HCT116 (cell line): ENCODE results near the gene CAPZB. TPM values are rescaled to one million over a fixed set of nuclear protein-coding genes. Genes with fewer than 3 reads are reported as not detected.

Experiments
- ATAC-seq: fragments of 200-7000 bp; cut with Tn5 transposase; 2 replicates; pipeline ENCODE4 v1.9.1; 2020; ENCODE audit warnings: mild to moderate bottlenecking, moderate library complexity
- BruUV-seq: library from RNA; stranded (reverse); fragments of 400-500 nt; replicated peaks from 2 replicates; lab custom pipeline; 2021; lab: Mats Ljungman, UMichigan
- CTCF ChIA-PET: fragments of 300-600 bp; sonication (Branson Sonifier 250); formaldehyde crosslinking; loops from one replicate; lab custom pipeline; 2021; ENCODE audit warnings: antibody characterized with exemption; lab: Charles Lee
- POLR2A ChIA-PET: fragments of 300-600, 350-600 bp; sonication (Branson Sonifier 250); formaldehyde crosslinking; loops from one replicate; lab custom pipeline; 2021; ENCODE audit warnings: antibody characterized with exemption; lab: Charles Lee
- RAD21 ChIA-PET, 2 experiments: fragments of 300-600 bp; sonication (Branson Sonifier 250); formaldehyde crosslinking; loops; one replicate each; lab custom pipeline; 2023; ENCODE audit warnings: low total read pairs in 2 of 2; ENCODE audit not compliant: uncharacterized antibody in 2 of 2, unreplicated experiment in 2 of 2, low non-redundant PET in 1 of 2; lab: Charles Lee
- DNase-seq: peaks from one replicate; pipeline ENCODE4 v3.0.0-alpha.2; 2010; ENCODE audit warnings: low read depth, low spot score
- H2AFZ ChIP-seq: fragments of 200-600 bp; shearing (Covaris generic), sonication (generic); 2 replicates; pipeline ENCODE4 v1.6.1; 2017; ENCODE audit warnings: low read depth, mixed run types, mixed read lengths, antibody characterized with exemption, low read length; ENCODE audit not compliant: poor library complexity, severe bottlenecking
- H3K27ac ChIP-seq: 2 replicates; pipeline ENCODE4 v1.5.1; 2012; ENCODE audit warnings: low read depth, low read length
- H3K27me3 ChIP-seq: fragments of 200-600 bp; sonication (generic); 2 replicates; pipeline ENCODE4 v1.6.1; 2016; ENCODE audit warnings: mixed run types, low read length, mixed read lengths; ENCODE audit not compliant: insufficient read depth
- H3K36me3 ChIP-seq, 2 experiments: fragments of 200-500 bp in 1 of 2; fragments of 200-600 bp in 1 of 2; sonication (Bioruptor generic) in 1 of 2; sonication (generic) in 1 of 2; 2 replicates each; pipeline versions ENCODE4 v1.5.1 to v1.6.1; 2014 to 2016; ENCODE audit warnings: low read length in 2 of 2, inconsistent platforms in 1 of 2, mixed read lengths in 1 of 2, mixed run types in 1 of 2; ENCODE audit not compliant: insufficient read depth in 2 of 2, control insufficient read depth in 1 of 2
- H3K4me1 ChIP-seq, 2 experiments: fragments of 200-600 bp in 1 of 2; sonication (generic) in 1 of 2; 2 replicates each; pipeline versions ENCODE4 v1.5.1 to v1.6.1; 2012 to 2017; ENCODE audit warnings: low read length in 2 of 2, inconsistent platforms in 1 of 2, mild to moderate bottlenecking in 1 of 2, mixed read lengths in 1 of 2, mixed run types in 1 of 2, moderate library complexity in 1 of 2; ENCODE audit not compliant: insufficient read depth in 2 of 2, control insufficient read depth in 1 of 2
- H3K4me2 ChIP-seq: fragments of 200-600 bp; sonication (generic); 2 replicates; pipeline ENCODE4 v1.6.1; 2017; ENCODE audit warnings: mixed run types, low read length, mixed read lengths
- H3K4me3 ChIP-seq, 2 experiments: fragments of 200-600 bp in 1 of 2; sonication (generic) in 1 of 2; replicated peaks in 1 of 2; 2 replicates each; pipeline ENCODE4 v1.5.1; 2011 to 2016; ENCODE audit warnings: low read length in 2 of 2, control low read depth in 1 of 2, low read depth in 1 of 2, mild to moderate bottlenecking in 1 of 2, mixed read lengths in 1 of 2, mixed run types in 1 of 2
- H3K79me2 ChIP-seq: fragments of 200-600 bp; sonication (generic); 2 replicates; pipeline ENCODE4 v1.6.1; 2017; ENCODE audit warnings: mild to moderate bottlenecking, mixed run types, low read length, moderate library complexity, mixed read lengths; ENCODE audit not compliant: insufficient read depth
- H3K9ac ChIP-seq: fragments of 200-600 bp; sonication (generic); 2 replicates; pipeline ENCODE4 v1.6.1; 2016; ENCODE audit warnings: low read length, mixed read lengths
- H3K9me2 ChIP-seq: fragments of 200-600 bp; sonication (generic), shearing (Covaris generic); 2 replicates; pipeline ENCODE4 v1.6.1; 2017; ENCODE audit warnings: mixed run types, mild to moderate bottlenecking, moderate library complexity; ENCODE audit not compliant: insufficient read depth
- H3K9me3 ChIP-seq, 2 experiments: fragments of 200-500 bp in 1 of 2; fragments of 200-600 bp in 1 of 2; sonication (Bioruptor generic) in 1 of 2; sonication (generic) in 1 of 2; 2 replicates each; pipeline ENCODE4 v1.6.1; 2014 to 2017; ENCODE audit warnings: low read length in 2 of 2, mixed read lengths in 2 of 2, inconsistent platforms in 1 of 2, low read depth in 1 of 2, mild to moderate bottlenecking in 1 of 2, mixed run types in 1 of 2, moderate library complexity in 1 of 2; ENCODE audit not compliant: control insufficient read depth in 1 of 2, insufficient read depth in 1 of 2
- H4K20me1 ChIP-seq: fragments of 200-600 bp; sonication (generic), shearing (Covaris generic); 2 replicates; pipeline ENCODE4 v1.6.1; 2017; ENCODE audit warnings: mixed run types, mild to moderate bottlenecking, moderate library complexity; ENCODE audit not compliant: insufficient read depth
- CBX3 ChIP-seq: IDR thresholded peaks from 2 replicates; pipeline ENCODE4 v1.6.1; 2012; ENCODE audit warnings: low read depth
- CEBPB ChIP-seq: IDR thresholded peaks from 2 replicates; pipeline ENCODE4 v1.6.1; 2012; ENCODE audit warnings: low read depth
- EGR1 ChIP-seq: IDR thresholded peaks from 2 replicates; pipeline ENCODE4 v1.6.1; 2012; ENCODE audit warnings: low read depth
- ELF1 ChIP-seq: IDR thresholded peaks from 2 replicates; pipeline ENCODE4 v1.6.1; 2012; ENCODE audit warnings: low read depth, borderline replicate concordance
- EZH2 ChIP-seq: fragments of 200-600 bp; sonication (generic); IDR thresholded peaks from 2 replicates; pipeline ENCODE4 v1.6.1; 2017; ENCODE audit warnings: antibody characterized with exemption, mixed run types
- EZH2phosphoT487 ChIP-seq: fragments of 200-600 bp; IDR thresholded peaks from 2 replicates; pipeline ENCODE4 v1.6.1; 2018; ENCODE audit warnings: antibody characterized with exemption, borderline replicate concordance
- JUND ChIP-seq: IDR thresholded peaks from 2 replicates; pipeline ENCODE4 v1.6.1; 2012
- POLR2A ChIP-seq: IDR thresholded peaks from 2 replicates; pipeline ENCODE4 v1.7.0; 2011; ENCODE audit warnings: borderline replicate concordance; ENCODE audit not compliant: insufficient read depth, insufficient read length; ENCODE audit errors: extremely low read depth
- POLR2AphosphoS5 ChIP-seq: IDR thresholded peaks from 2 replicates; pipeline ENCODE4 v1.6.1; 2011; ENCODE audit warnings: mild to moderate bottlenecking, low read depth, low read length, moderate library complexity
- SIN3A ChIP-seq: IDR thresholded peaks from 2 replicates; pipeline ENCODE4 v1.6.1; 2012; ENCODE audit warnings: low read depth
- SP1 ChIP-seq: IDR thresholded peaks from 2 replicates; pipeline ENCODE4 v1.6.1; 2012; ENCODE audit warnings: low read depth
- SRF ChIP-seq: IDR thresholded peaks from 2 replicates; pipeline ENCODE4 v1.6.1; 2012; ENCODE audit warnings: low read depth
- YY1 ChIP-seq: IDR thresholded peaks from 2 replicates; pipeline ENCODE4 v1.6.1; 2011; ENCODE audit warnings: low read length, low read depth, moderate library complexity, mild to moderate bottlenecking; ENCODE audit not compliant: insufficient replicate concordance; ENCODE audit errors: extremely low read depth
- ZFX ChIP-seq: fragments of 450-650 bp; IDR thresholded peaks from 2 replicates; pipeline ENCODE4 v1.6.1; 2017
- ZNF274 ChIP-seq: fragments of 200-500 bp; sonication (Bioruptor generic); IDR thresholded peaks from 2 replicates; pipeline ENCODE4 v1.6.1; 2014; ENCODE audit warnings: mild to moderate bottlenecking, low read depth, low read length, inconsistent platforms
- intact Hi-C: fragments of 100-400 bp; cut with micrococcal nuclease; formaldehyde crosslinking; loops from 2 replicates; pipeline ENCODE4 v1.10.0; 2022
- total RNA-seq: library from RNA; stranded (reverse); gene quantifications from one replicate; pipeline ENCODE4 v1.2.1, GENCODE V29; 2021; ENCODE audit not compliant: unreplicated experiment
- TF ChIP-seq, protein P1 (sequence below): IDR thresholded peaks from 2 replicates; pipeline ENCODE4 v1.6.1; 2012
- TF ChIP-seq, protein P2 (sequence below): IDR thresholded peaks from 2 replicates; pipeline ENCODE4 v1.6.1; 2012; ENCODE audit warnings: low read depth

The CAPZB gene
- total RNA-seq, 1 experiment from 2014 or later: 203 TPM

GRCh38 chr1:19322481-19322880 lies 162.9 kb downstream of the CAPZB start:
- H3K9me3 ChIP-seq: no peaks in the 10 kb centered on the region
- intact Hi-C loops: no loop called here
- no peaks in the 10 kb centered on the region for H3K4me1 ChIP-seq
- H3K9me2 ChIP-seq: no peaks in the 10 kb centered on the region
- DNase-seq (no peak), ATAC-seq (no peak)
- H3K36me3 ChIP-seq: no peaks in the 10 kb centered on the region; a peak in 1 of 4 replicates
- H4K20me1 ChIP-seq: no peaks in the 10 kb centered on the region
- no peaks in the 10 kb centered on the region for H3K27me3 ChIP-seq
- H2AFZ ChIP-seq: no peak overlapping the region
- H3K27ac ChIP-seq: no peak overlapping the region
- no peak overlapping the region for H3K4me3 ChIP-seq
- ChIA-PET CTCF (no interaction called here), RAD21 (no interaction called here), POLR2A (no interaction called here)
- H3K4me2 ChIP-seq: no peak overlapping the region
- no peak overlapping the region for H3K9ac ChIP-seq
- TF ChIP-seq CEBPB (no peak), EZH2 (no peak), POLR2AphosphoS5 (no peak), SIN3A (no peak), EGR1 (no peak), SRF (no peak), YY1 (no peak), POLR2A (no peak), EZH2phosphoT487 (no peak), CBX3 (no peak), ELF1 (no peak), SP1 (no peak), JUND (no peak), ZFX (no peak), ZNF274 (no peak)
- TF ChIP-seq, protein P1, sequence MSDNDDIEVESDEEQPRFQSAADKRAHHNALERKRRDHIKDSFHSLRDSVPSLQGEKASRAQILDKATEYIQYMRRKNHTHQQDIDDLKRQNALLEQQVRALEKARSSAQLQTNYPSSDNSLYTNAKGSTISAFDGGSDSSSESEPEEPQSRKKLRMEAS: no peak
- TF ChIP-seq, protein P2, sequence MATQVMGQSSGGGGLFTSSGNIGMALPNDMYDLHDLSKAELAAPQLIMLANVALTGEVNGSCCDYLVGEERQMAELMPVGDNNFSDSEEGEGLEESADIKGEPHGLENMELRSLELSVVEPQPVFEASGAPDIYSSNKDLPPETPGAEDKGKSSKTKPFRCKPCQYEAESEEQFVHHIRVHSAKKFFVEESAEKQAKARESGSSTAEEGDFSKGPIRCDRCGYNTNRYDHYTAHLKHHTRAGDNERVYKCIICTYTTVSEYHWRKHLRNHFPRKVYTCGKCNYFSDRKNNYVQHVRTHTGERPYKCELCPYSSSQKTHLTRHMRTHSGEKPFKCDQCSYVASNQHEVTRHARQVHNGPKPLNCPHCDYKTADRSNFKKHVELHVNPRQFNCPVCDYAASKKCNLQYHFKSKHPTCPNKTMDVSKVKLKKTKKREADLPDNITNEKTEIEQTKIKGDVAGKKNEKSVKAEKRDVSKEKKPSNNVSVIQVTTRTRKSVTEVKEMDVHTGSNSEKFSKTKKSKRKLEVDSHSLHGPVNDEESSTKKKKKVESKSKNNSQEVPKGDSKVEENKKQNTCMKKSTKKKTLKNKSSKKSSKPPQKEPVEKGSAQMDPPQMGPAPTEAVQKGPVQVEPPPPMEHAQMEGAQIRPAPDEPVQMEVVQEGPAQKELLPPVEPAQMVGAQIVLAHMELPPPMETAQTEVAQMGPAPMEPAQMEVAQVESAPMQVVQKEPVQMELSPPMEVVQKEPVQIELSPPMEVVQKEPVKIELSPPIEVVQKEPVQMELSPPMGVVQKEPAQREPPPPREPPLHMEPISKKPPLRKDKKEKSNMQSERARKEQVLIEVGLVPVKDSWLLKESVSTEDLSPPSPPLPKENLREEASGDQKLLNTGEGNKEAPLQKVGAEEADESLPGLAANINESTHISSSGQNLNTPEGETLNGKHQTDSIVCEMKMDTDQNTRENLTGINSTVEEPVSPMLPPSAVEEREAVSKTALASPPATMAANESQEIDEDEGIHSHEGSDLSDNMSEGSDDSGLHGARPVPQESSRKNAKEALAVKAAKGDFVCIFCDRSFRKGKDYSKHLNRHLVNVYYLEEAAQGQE: no peak
- BruUV-seq: no TSS peak
- H3K79me2 ChIP-seq: no peaks in the 10 kb centered on the region
